A673 (cell line): ENCODE data around the gene SLC12A6. TPM values are rescaled to one million over a fixed set of nuclear protein-coding genes. Genes with fewer than 3 reads are reported as not detected.
"Not testable (repeated sequence)": the region's sequence is repeated elsewhere in the genome, so short reads cannot be mapped to it uniquely, and the experiment has no call there.

Experiments
- BruUV-seq: library from RNA; stranded (reverse); fragments of 400-500 nt; replicated peaks from 2 replicates; lab custom pipeline; 2021; lab: Mats Ljungman, UMichigan
- CTCF ChIA-PET: fragments of 300-600 bp; sonication (Branson Sonifier 250); formaldehyde crosslinking; loops from one replicate; lab custom pipeline; 2022; ENCODE audit warnings: antibody characterized with exemption; lab: Charles Lee
- POLR2A ChIA-PET: fragments of 300-600 bp; sonication (Branson Sonifier 250); formaldehyde crosslinking; loops from one replicate; lab custom pipeline; 2022; ENCODE audit warnings: antibody characterized with exemption; ENCODE audit not compliant: low non-redundant PET; lab: Charles Lee
- DNase-seq: peaks from one replicate; pipeline ENCODE4 v3.0.0-alpha.2; 2015; ENCODE audit warnings: low spot score
- H3K27ac ChIP-seq: fragments of 200-600 bp; sonication (generic); 2 replicates; pipeline ENCODE4 v1.5.1; 2016; ENCODE audit warnings: mixed run types, low read depth, mild to moderate bottlenecking, mixed read lengths, antibody characterized with exemption, low read length; ENCODE audit not compliant: poor library complexity, severe bottlenecking
- H3K27me3 ChIP-seq: fragments of 200-600 bp; sonication (generic); replicated peaks from 2 replicates; pipeline ENCODE4 v1.6.1; 2017; ENCODE audit warnings: mixed run types, low read depth, mild to moderate bottlenecking, mixed read lengths, antibody characterized with exemption, low read length; ENCODE audit not compliant: insufficient read depth, poor library complexity
- H3K36me3 ChIP-seq: fragments of 200-600 bp; sonication (generic); 2 replicates; pipeline ENCODE4 v1.6.1; 2016; ENCODE audit warnings: mixed run types, mild to moderate bottlenecking, mixed read lengths, antibody characterized with exemption, low read length; ENCODE audit not compliant: insufficient read depth, poor library complexity, severe bottlenecking
- H3K4me1 ChIP-seq: fragments of 200-600 bp; sonication (generic); 2 replicates; pipeline ENCODE4 v1.6.1; 2017; ENCODE audit warnings: mixed run types, mild to moderate bottlenecking, mixed read lengths, antibody characterized with exemption, low read length; ENCODE audit not compliant: insufficient read depth, poor library complexity, severe bottlenecking
- H3K4me3 ChIP-seq: fragments of 200-600 bp; sonication (generic); 2 replicates; pipeline ENCODE4 v1.5.1; 2016; ENCODE audit warnings: low read depth, mixed run types, mild to moderate bottlenecking, mixed read lengths, low read length; ENCODE audit not compliant: poor library complexity, severe bottlenecking
- H3K9me3 ChIP-seq: fragments of 200-600 bp; sonication (generic); 2 replicates; pipeline ENCODE4 v1.6.1; 2016; ENCODE audit warnings: mixed run types, low read depth, mild to moderate bottlenecking, mixed read lengths, antibody characterized with exemption, low read length; ENCODE audit not compliant: poor library complexity, severe bottlenecking
- CTCF ChIP-seq: fragments of 300-800, 200-600 bp; sonication (generic); conservative IDR thresholded peaks from 2 replicates; pipeline ENCODE4 v1.5.1; 2017; ENCODE audit warnings: low read depth, mild to moderate bottlenecking, antibody characterized with exemption, low read length, moderate library complexity, mixed read lengths
- EZH2 ChIP-seq: fragments of 200-600 bp; sonication (generic); IDR thresholded peaks from 2 replicates; pipeline ENCODE4 v1.6.1; 2017; ENCODE audit warnings: borderline replicate concordance, low read depth, mild to moderate bottlenecking, mixed read lengths, antibody characterized with exemption, low read length; ENCODE audit not compliant: poor library complexity, severe bottlenecking
- intact Hi-C: fragments of 100-400 bp; cut with micrococcal nuclease; formaldehyde crosslinking; loops from one replicate; pipeline ENCODE4 v1.10.0; 2022; ENCODE audit not compliant: unreplicated experiment
- total RNA-seq: library from RNA; stranded (reverse); gene quantifications from 2 replicates; pipeline ENCODE4 v1.2.3, GENCODE V29; 2021

Gene SLC12A6
- total RNA-seq, 1 experiment from 2014 or later: 17.2 TPM

GRCh38 chr15:34203305-34203704 is 134.3 kb downstream of the SLC12A6 start:
- H3K36me3 ChIP-seq: peaks cover 3% of the 10 kb centered on the region
- BruUV-seq: no TSS peak
- POLR2A ChIA-PET: no interaction called here

GRCh38 chr15:34193272-34193671 is 144.3 kb downstream of the SLC12A6 start:
- H3K9me3 ChIP-seq, POLR2A ChIA-PET, H3K4me3 ChIP-seq, H3K27me3 ChIP-seq, CTCF ChIA-PET, H3K36me3 ChIP-seq, intact Hi-C loops, BruUV-seq, DNase-seq, H3K4me1 ChIP-seq, H3K27ac ChIP-seq: not testable (repeated sequence)
- peak; percentile 25; the same call in 1 of the 2 replicates for TF ChIP-seq CTCF

More at GRCh38 chr15:34203305-34203704, 134.3 kb downstream of the SLC12A6 start:
- intact Hi-C loops: no loop called here
- Histone ChIP-seq H3K27ac (no peak overlapping the region), H3K9me3 (no peaks in the 10 kb centered on the region), H3K27me3 (no peaks in the 10 kb centered on the region), H3K4me3 (no peak overlapping the region), H3K4me1 (no peaks in the 10 kb centered on the region)
- DNase-seq: no peak
- CTCF ChIA-PET: no interaction called here
- TF ChIP-seq EZH2: no peak

GRCh38 chr15:34188711-34189110 is 148.9 kb downstream of the SLC12A6 start:
- no peak for TF ChIP-seq CTCF
- TF ChIP-seq EZH2: no peak
- Histone ChIP-seq H3K9me3 (no peaks in the 10 kb centered on the region), H3K27me3 (no peaks in the 10 kb centered on the region), H3K4me1 (no peaks in the 10 kb centered on the region), H3K4me3 (no peak overlapping the region), H3K36me3 (no peaks in the 10 kb centered on the region), H3K27ac (no peak overlapping the region)
- ChIA-PET CTCF (no interaction called here), POLR2A (no interaction called here)
- DNase-seq: no peak
- no TSS peak for BruUV-seq
- intact Hi-C loops: no loop called here

- no peak for DNase-seq
- H3K36me3 ChIP-seq: no peaks in the 10 kb centered on the region
- CTCF ChIA-PET: no interaction called here
- H3K27me3 ChIP-seq: no peaks in the 10 kb centered on the region
- POLR2A ChIA-PET: no interaction called here
- H3K4me1 ChIP-seq: no peaks in the 10 kb centered on the region
- no peak for TF ChIP-seq EZH2
- TF ChIP-seq CTCF: no peak
- H3K27ac ChIP-seq: no peak overlapping the region
- no TSS peak for BruUV-seq
- H3K4me3 ChIP-seq: no peak overlapping the region
- no peaks in the 10 kb centered on the region for H3K9me3 ChIP-seq
- intact Hi-C loops: no loop called here
Observed at GRCh38 chr15:34185666-34186065, 151.9 kb downstream of the SLC12A6 start.
